NOMO-1 treated with DMSO at 0.1 percent for 48 hours (cell line): ENCODE data around the gene ATP6V0D1.
"Not testable (repeated sequence)": the region's sequence is repeated elsewhere in the genome, so short reads cannot be mapped to it uniquely, and the experiment has no call there.

Experiments used
- DNase-seq: peaks from one replicate; lab custom pipeline; 2025; ENCODE audit not compliant: unreplicated experiment; lab: John Stamatoyannopoulos, UW

The ATP6V0D1 gene

DNA sequence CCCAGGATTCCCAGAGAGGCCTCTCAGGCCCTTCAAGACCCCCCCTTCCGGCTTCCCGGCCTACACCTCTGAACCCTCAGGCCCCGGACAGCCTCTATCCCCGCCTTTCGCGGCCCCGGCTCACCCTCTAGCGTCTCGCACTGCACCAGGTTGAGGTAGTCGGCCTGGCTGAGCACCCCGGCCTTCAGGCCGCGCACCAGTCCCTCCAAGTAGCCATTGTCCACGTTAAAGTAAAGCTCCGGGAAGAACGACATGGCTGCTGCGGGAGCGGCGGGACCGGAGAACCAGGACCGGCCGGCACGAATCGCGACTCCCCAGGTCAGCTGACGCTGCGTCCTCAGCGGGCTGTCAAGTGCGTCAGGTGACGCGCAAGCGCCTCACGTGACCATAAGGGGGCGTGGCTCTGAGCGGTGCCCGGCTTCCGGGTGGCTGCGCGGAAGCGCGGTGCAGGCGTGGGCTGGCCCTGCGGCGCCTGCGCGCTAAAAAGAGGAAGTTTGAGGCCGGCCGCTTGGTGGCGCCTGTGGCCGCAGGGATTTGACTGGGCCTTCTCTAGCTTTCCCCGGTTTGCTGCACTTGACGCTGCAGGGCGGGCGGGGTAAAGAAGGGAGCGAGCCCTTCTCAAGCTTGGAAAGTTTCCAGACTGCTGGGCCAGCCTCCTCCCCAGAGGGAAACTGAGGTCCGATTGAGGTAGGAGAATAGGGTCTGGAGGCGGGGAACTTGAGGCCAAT is at the start of gene ATP6V0D1:
Gene ATP6V0D1, minus strand, starts transcription at position 325 of the 728 bp plus-strand sequence. Its CDS starts 71 bp downstream, at position 254.
- peak; percentile 95 for DNase-seq

GRCh38 chr16:67530013-67530939 is 49.3 kb upstream of the ATP6V0D1 start:
- no peak for DNase-seq

GRCh38 chr16:67529582-67530012 is 48.6 kb upstream of the ATP6V0D1 start:
- DNase-seq: no peak

GRCh38 chr16:67528870-67529581 is 48.1 kb upstream of the ATP6V0D1 start:
- DNase-seq: no peak

GRCh38 chr16:67528222-67528869 is 47.4 kb upstream of the ATP6V0D1 start, which contains the start of gene RIPOR1:
RIPOR1 (plus strand) TSS chr16:67528829; CDS start chr16:67538447, 9,618 bp downstream.
- no peak for DNase-seq

- no peak for DNase-seq
These were observed 45.3 kb upstream of the ATP6V0D1 start for GRCh38 chr16:67526149-67526791.

DNA sequence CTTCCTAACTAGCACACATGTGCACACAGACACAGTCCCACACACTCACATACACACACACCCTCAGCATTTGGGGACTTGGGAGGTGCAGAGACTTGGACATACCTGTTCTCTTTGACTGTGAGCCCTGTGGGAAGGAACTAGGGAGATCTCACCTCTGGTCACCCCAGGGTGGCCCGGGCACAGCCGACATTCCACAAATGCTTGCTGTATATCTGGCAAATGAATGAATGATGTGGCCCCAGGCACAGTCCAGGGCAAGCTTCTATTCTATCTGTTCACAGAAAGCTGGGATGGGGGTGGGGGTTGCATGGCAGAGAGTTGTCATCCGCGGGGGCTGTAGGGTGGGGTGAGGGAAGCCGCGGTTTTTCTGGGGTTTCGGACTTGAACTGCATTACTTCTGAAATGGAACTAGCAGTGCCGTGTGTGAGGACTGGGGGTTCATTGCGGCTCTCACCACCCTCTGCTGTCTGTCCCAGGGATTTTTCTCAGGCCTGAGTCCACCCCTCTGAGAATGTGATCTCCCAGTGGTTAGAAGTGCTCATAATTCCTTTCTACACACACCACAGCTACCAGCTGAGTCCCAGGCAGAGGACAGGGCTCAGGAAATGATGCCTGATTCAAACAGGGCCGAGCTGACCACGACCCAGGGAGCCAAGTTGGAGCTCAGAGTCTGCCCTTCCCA is 44.4 kb upstream of the ATP6V0D1 start:
- DNase-seq: no peak

DNA sequence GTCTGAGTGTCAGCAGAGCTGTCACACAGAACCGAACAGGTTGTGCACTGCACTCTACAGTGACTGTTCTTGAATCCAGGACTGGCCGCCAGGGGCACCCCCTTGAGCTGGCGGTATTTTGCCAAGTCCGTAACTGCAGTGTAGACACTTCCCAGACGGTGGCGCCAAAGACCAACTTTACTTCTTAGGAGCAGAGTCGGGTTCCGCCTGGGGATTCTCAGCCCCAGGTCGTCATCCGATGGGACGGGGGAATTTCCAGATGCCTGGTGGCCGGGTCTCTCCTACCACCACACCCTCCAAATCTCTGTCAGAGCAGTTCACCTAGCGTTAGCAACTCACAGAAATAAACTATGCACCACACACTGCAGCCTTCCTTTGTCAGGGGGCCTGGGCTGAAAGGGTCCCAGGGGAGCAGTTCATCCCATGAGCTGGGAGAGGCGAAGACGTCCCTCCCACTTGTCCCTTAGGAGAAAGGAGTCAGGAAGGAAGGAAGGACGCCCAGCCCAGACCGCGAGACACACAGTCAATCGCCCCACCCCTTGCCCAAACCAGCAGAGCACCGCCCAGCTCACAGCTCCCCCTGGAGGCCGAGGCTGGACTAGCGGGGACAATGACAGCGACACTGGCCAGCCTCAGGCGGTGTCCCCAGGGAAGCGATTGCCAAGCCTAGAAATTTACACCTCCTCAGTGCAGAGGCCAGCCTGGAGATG is 40.3 kb upstream of the ATP6V0D1 start:
- peak; percentile 92 for DNase-seq

GRCh38 chr16:67519242-67519641 is 38.3 kb upstream of the ATP6V0D1 start:
- DNase-seq: no peak

- DNase-seq: no peak
These were observed 37.7 kb upstream of the ATP6V0D1 start for GRCh38 chr16:67518676-67519075.

GRCh38 chr16:67517661-67518423 is 36.9 kb upstream of the ATP6V0D1 start:
- DNase-seq: no peak

- no peak for DNase-seq
These were observed 36.1 kb upstream of the ATP6V0D1 start for GRCh38 chr16:67517155-67517445.

- DNase-seq: no peak
These were observed 35.6 kb upstream of the ATP6V0D1 start for GRCh38 chr16:67516296-67517154.

DNA sequence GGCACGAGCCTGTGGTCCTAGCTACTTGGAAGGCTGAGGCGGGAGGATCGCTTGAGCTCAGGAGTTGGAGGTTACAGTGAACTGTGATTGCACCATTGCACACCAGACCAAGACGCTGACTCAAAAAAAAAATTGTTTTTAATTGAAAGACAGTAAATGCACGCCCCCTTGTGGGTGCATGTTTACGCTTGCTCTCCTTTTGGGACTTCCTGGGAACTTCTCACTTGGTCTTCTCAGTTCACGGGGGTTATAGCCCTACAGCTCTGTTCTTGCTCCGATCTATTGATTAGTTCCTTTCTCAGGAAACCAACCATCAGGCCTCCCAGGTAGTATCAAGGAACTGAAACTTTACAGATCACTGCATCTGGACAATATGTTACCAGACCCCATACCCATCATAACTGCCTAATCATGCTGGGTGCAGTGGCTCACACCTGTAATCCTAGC is 33.4 kb upstream of the ATP6V0D1 start:
- peak; percentile 92 for DNase-seq

DNA sequence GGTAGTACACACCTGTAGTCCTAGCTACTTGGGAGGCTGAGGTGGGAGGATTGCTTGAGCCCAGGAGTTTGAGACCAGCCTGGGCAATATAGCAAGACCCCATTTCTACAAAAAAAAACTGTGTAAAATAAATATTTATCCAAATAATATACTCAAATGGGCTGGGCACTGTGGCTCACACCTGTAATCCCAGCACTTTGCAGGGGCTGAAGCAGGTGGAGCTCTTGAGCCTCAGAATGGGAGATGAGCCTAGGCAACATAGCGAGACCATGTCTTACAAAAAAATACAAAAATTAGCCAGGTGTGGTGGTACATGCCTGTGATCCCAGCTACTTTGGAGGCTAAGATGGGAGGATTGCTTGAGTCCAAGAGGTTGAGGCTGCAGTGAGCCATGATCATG is 32.9 kb upstream of the ATP6V0D1 start:
- not testable (repeated sequence) for DNase-seq

DNA sequence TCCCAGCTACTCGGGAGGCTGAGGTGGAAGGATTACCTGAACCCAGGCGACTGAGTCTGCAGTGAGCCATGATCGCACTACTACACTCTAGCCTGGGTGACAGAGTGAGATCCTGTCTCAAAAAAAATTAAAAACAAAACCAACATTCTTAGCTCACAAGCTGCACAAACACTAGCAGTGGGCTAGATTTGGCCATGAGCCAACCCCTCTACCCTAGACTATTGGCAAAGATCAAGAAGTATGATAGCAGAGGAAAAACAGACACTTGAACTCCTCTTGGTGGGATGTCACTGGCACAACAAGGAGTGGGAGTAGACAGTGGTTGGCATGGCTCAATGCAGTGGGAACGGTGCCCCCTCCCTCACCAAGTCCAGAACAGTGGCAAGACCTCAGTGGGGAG is 28.1 kb upstream of the ATP6V0D1 start:
- no peak for DNase-seq

DNA sequence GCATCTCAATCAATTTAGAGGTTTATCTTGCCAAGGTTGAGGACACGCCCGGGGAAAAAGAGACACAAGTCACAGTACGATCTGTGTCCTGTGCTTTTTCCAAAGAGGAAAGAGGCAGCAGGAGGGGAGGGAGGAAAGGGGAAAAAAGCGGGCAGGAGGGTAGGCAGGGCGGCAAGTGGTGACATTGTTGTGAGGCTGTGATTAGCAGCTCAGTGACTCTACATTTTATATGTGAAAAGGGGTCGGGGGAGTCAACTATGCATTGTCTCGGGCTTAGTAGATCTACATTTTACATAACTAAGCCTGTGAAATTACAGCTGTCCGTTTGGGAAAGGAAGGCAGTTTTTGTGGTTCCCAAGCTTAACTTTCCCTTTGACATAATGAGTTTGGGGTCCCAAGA is 25.5 kb upstream of the ATP6V0D1 start:
- no peak for DNase-seq
